Kidney tubule cell (primary cell): ENCODE data around the gene ABCG4.
A peak's percentile ranks its signal among the peaks of the same experiment; 100 is the strongest.
"Not testable (repeated sequence)": the region's sequence is repeated elsewhere in the genome, so short reads cannot be mapped to it uniquely, and the experiment has no call there.

Experiments used
- DNase-seq: peaks from one replicate; pipeline ENCODE4 v3.0.0-alpha.2; 2018; ENCODE audit warnings: low spot score

Gene ABCG4

GRCh38 chr11:119149018-119149785 lies at the start of gene ABCG4:
TSS of gene ABCG4 (plus strand) at chr11:119149052. CDS start at chr11:119149966, 914 bp downstream.
- no peak for DNase-seq

GRCh38 chr11:119099711-119100110 lies 49.1 kb upstream of the ABCG4 start:
- DNase-seq, result no peak

- DNase-seq, result peak; percentile 54
These were observed 48.4 kb upstream of the ABCG4 start for GRCh38 chr11:119100246-119100970.

- DNase-seq, result no peak
These were observed 47.7 kb upstream of the ABCG4 start for GRCh38 chr11:119100994-119101758.

GRCh38 chr11:119101759-119102423 lies 47.0 kb upstream of the ABCG4 start, which contains the start of gene DPAGT1:
TSS of gene DPAGT1 (minus strand) at chr11:119101853. CDS start at chr11:119101655, 198 bp downstream.
- peak; percentile 98 for DNase-seq

- DNase-seq, result not testable (repeated sequence)
These were observed 45.6 kb upstream of the ABCG4 start for GRCh38 chr11:119103161-119103664.

GRCh38 chr11:119103793-119104192 lies 45.1 kb upstream of the ABCG4 start:
- no peak for DNase-seq

GRCh38 chr11:119106564-119107537 lies 42.0 kb upstream of the ABCG4 start, which contains the start of gene C2CD2L:
TSS of gene C2CD2L (plus strand) at chr11:119107344. CDS start at chr11:119107742, 398 bp downstream.
- peak; percentile 92 for DNase-seq

GRCh38 chr11:119107538-119108145 lies 41.2 kb upstream of the ABCG4 start:
- DNase-seq, result no peak

- peak; percentile 83 for DNase-seq
These were observed 40.6 kb upstream of the ABCG4 start for GRCh38 chr11:119108146-119108856.

- no peak for DNase-seq
These were observed 40.0 kb upstream of the ABCG4 start for GRCh38 chr11:119108857-119109221.

- no peak for DNase-seq
These were observed 39.0 kb upstream of the ABCG4 start for GRCh38 chr11:119109843-119110242.

- no peak for DNase-seq
These were observed 38.4 kb upstream of the ABCG4 start for GRCh38 chr11:119110439-119110838.

GRCh38 chr11:119111361-119111925 lies 37.4 kb upstream of the ABCG4 start:
- DNase-seq, result no peak

GRCh38 chr11:119112314-119113020 lies 36.4 kb upstream of the ABCG4 start:
- no peak for DNase-seq

GRCh38 chr11:119113716-119114115 lies 35.1 kb upstream of the ABCG4 start:
- no peak for DNase-seq

- DNase-seq, result no peak
These were observed 34.5 kb upstream of the ABCG4 start for GRCh38 chr11:119114351-119114750.

GRCh38 chr11:119115484-119116234 lies 33.2 kb upstream of the ABCG4 start:
- DNase-seq, result no peak
